BJ (cell line): ENCODE measurements around the gene CRYGS. TPM values are rescaled to one million over a fixed set of nuclear protein-coding genes. Genes with fewer than 3 reads are reported as not detected.

ENCODE experiments used
- CTCF ChIA-PET: fragments of 350-600 bp; formaldehyde crosslinking; extraction: SDS; loops from one replicate; lab custom pipeline; 2021; ENCODE audit warnings: antibody characterized with exemption, inconsistent platforms; lab: Yijun Ruan, JAX
- POLR2A ChIA-PET: fragments of 300-600 bp; sonication (Branson Sonifier 250); formaldehyde crosslinking; extraction: SDS; loops from one replicate; lab custom pipeline; 2021; ENCODE audit warnings: antibody characterized with exemption; lab: Charles Lee
- DNase-seq: peaks from one replicate; pipeline ENCODE4 v3.0.0-alpha.2; 2011; ENCODE audit warnings: low read depth
- H3K27me3 ChIP-seq: 2 replicates; pipeline ENCODE4 v1.6.0; 2011; ENCODE audit warnings: low read length; ENCODE audit not compliant: control insufficient read depth, insufficient read depth
- H3K36me3 ChIP-seq: 2 replicates; pipeline ENCODE4 v1.5.1; 2011; ENCODE audit warnings: low read length; ENCODE audit not compliant: control insufficient read depth, insufficient read depth
- H3K4me3 ChIP-seq: 2 replicates; pipeline ENCODE4 v1.5.1; 2011; ENCODE audit warnings: low read depth, mild to moderate bottlenecking, control low read depth, low read length
- polyA plus RNA-seq: library from polyadenylated mRNA; depleted of rRNA; stranded (reverse); fragments of >200 nt; gene quantifications from 2 replicates; pipeline ENCODE4 v1.2.3, GENCODE V29; 2011
- TF ChIP-seq, protein P1 (sequence below): IDR thresholded peaks from 2 replicates; pipeline ENCODE4 v1.5.1; 2011; ENCODE audit warnings: low read depth, mild to moderate bottlenecking, control low read depth, inconsistent platforms, low read length, moderate library complexity; ENCODE audit not compliant: insufficient read depth

The CRYGS gene
- polyA plus RNA-seq, 1 experiment = 1.9 TPM

GRCh38 chr3:186583831-186584230 is 39.7 kb upstream of the CRYGS start:
- ChIA-PET CTCF (interaction anchor here (1.5 kb wide), 1 partner anchor 33 kb away, joined by 5 read pairs; no protein-coding TSS in a partner anchor), POLR2A (no interaction called here)
- TF ChIP-seq, protein P1, sequence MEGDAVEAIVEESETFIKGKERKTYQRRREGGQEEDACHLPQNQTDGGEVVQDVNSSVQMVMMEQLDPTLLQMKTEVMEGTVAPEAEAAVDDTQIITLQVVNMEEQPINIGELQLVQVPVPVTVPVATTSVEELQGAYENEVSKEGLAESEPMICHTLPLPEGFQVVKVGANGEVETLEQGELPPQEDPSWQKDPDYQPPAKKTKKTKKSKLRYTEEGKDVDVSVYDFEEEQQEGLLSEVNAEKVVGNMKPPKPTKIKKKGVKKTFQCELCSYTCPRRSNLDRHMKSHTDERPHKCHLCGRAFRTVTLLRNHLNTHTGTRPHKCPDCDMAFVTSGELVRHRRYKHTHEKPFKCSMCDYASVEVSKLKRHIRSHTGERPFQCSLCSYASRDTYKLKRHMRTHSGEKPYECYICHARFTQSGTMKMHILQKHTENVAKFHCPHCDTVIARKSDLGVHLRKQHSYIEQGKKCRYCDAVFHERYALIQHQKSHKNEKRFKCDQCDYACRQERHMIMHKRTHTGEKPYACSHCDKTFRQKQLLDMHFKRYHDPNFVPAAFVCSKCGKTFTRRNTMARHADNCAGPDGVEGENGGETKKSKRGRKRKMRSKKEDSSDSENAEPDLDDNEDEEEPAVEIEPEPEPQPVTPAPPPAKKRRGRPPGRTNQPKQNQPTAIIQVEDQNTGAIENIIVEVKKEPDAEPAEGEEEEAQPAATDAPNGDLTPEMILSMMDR = no peak
- Histone ChIP-seq H3K27me3 (no peaks in the 10 kb centered on the region), H3K4me3 (no peak overlapping the region), H3K36me3 (peaks cover 6% of the 10 kb centered on the region)
- DNase-seq = no peak

- TF ChIP-seq, protein P1 = no peak
- ChIA-PET CTCF (interaction anchor here (0.8 kb wide), 1 partner anchor 32 kb away, joined by 3 read pairs; no protein-coding TSS in a partner anchor), POLR2A (no interaction called here)
- peaks cover 6% of the 10 kb centered on the region for H3K36me3 ChIP-seq
- no peaks in the 10 kb centered on the region for H3K27me3 ChIP-seq
- DNase-seq = no peak
- H3K4me3 ChIP-seq = no peak overlapping the region
These were observed 38.4 kb upstream of the CRYGS start for GRCh38 chr3:186582541-186582940.

DNA sequence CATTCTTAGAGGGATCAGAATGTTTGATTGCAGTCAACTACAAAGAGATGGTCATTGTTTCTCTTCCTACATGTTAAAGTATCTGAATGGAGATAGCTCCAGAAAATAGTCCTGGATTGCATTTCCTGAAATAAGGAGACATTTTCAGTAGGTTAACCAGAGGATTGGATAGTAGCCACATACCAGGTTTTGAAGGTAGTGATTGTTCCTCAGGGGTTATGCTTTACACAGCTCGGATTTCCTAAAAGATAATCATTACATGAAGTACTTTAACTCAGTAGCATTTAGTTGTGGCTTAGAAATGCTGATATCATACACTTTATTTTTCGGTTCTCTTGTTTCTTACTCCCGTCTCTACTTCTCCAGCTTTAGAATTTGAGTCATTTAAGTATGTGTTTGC is 36.6 kb upstream of the CRYGS start:
- H3K4me3 ChIP-seq = no peak overlapping the region
- DNase-seq = no peak
- POLR2A ChIA-PET = no interaction called here
- no peaks in the 10 kb centered on the region for H3K27me3 ChIP-seq
- CTCF ChIA-PET = interaction anchor here (0.6 kb wide), 1 partner anchor 602 kb away, joined by 3 read pairs; no protein-coding TSS in a partner anchor
- TF ChIP-seq, protein P1 = no peak
- H3K36me3 ChIP-seq = peaks cover 8% of the 10 kb centered on the region

DNA sequence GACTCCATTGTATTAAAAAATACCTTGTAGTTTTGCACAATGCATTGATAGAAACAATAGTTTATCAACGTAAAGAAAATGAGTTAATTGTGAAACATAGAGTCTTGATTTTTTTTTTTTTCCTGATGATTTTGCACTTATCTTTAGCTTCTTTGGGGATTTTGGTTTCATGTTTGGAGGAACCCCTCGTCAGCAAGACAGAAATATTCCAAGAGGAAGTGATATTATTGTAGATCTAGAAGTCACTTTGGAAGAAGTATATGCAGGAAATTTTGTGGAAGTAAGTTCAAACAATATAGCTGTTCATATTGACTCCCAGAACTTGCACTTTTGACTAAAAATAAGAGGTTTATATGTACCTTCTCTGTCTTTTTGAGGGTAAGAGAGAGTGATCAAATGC is 33.3 kb upstream of the CRYGS start:
- ChIA-PET CTCF (interaction anchor here (1.6 kb wide), 1 partner anchor 37 kb away, joined by 4 read pairs; no protein-coding TSS in a partner anchor), POLR2A (no interaction called here)
- Histone ChIP-seq H3K4me3 (no peak overlapping the region), H3K36me3 (peaks cover 10% of the 10 kb centered on the region), H3K27me3 (no peaks in the 10 kb centered on the region)
- TF ChIP-seq, protein P1 = no peak
- DNase-seq = no peak

- peaks cover 6% of the 10 kb centered on the region for H3K36me3 ChIP-seq
- ChIA-PET CTCF (interaction anchor here (1.7 kb wide), 1 partner anchor 43 kb away, joined by 8 read pairs; no protein-coding TSS in a partner anchor), POLR2A (no interaction called here)
- H3K27me3 ChIP-seq = no peaks in the 10 kb centered on the region
- H3K4me3 ChIP-seq = peak overlapping the region; percentile 95; the same call in 1 of the 2 replicates
- no peak for DNase-seq
- TF ChIP-seq, protein P1 = no peak
These were observed 27.4 kb upstream of the CRYGS start for GRCh38 chr3:186571644-186572013.
